RWPE1 (cell line): Measurements from ENCODE around the gene ENAH.

Source experiments
- CTCF ChIA-PET: fragments of 350-600 bp; sonication (Branson Sonifier 250); formaldehyde crosslinking; extraction: SDS; loops from one replicate; lab custom pipeline; 2021; lab: Yijun Ruan, JAX
- POLR2A ChIA-PET: fragments of 400-600 bp; formaldehyde crosslinking; extraction: SDS; loops from one replicate; lab custom pipeline; 2020; ENCODE audit warnings: antibody characterized with exemption; ENCODE audit not compliant: low non-redundant PET; lab: Yijun Ruan, JAX
- DNase-seq: peaks from one replicate; pipeline ENCODE4 v3.0.0; 2012; ENCODE audit warnings: low spot score
- H3K27ac ChIP-seq: fragments of 450-650 bp; 2 replicates; pipeline ENCODE4 v1.5.1; 2017
- CTCF ChIP-seq: fragments of 450-650 bp; conservative IDR thresholded peaks from 2 replicates; pipeline ENCODE4 v1.5.1; 2017; ENCODE audit warnings: low read depth, mild to moderate bottlenecking

ENAH gene

DNA sequence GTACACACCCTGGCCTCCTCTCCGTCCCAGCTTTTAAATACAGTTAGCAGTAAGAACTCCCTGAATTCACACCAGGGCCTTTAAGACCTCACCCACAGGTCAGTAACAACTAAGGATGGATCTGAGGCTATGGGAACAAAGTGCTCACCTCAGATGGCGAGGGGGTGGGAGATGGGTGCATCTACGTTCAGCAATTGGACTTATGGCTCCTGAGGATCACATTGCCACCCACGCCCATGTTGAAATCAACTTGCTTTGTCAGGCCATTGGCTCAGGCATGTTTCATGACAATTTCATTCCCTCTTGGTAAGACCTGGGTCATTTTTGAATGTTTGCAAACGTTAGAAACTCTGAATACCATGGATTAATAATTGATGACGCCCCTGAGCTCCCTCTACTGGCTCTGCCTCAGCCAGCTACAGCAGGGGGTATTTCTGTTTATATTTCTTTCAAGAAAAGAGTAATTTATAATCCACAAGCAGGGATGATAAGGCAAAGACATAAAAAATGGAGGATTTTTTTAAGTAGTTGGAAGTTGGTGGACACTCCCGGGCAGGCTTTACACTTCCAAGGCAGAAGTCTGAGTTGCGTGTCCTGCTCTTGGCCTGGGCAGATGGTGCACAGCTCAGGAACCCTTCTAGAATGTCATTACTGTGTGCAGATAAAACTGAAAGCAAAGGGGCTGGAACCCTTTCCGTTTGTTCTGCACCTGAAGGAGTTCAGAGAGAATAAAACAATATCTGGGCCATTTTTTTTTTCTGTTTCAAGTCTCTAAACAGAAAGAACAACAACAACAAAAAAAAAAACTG lies 211.4 kb downstream of the ENAH start:
- no peak overlapping the region for H3K27ac ChIP-seq
- ChIA-PET CTCF (interaction anchor here (0.6 to 0.8 kb wide), 3 partner anchors 23 to 799 kb away, joined by 3 to 8 read pairs (median 4); no protein-coding TSS in a partner anchor), POLR2A (no interaction called here)
- TF ChIP-seq CTCF, result no peak
- DNase-seq, result no peak

DNA sequence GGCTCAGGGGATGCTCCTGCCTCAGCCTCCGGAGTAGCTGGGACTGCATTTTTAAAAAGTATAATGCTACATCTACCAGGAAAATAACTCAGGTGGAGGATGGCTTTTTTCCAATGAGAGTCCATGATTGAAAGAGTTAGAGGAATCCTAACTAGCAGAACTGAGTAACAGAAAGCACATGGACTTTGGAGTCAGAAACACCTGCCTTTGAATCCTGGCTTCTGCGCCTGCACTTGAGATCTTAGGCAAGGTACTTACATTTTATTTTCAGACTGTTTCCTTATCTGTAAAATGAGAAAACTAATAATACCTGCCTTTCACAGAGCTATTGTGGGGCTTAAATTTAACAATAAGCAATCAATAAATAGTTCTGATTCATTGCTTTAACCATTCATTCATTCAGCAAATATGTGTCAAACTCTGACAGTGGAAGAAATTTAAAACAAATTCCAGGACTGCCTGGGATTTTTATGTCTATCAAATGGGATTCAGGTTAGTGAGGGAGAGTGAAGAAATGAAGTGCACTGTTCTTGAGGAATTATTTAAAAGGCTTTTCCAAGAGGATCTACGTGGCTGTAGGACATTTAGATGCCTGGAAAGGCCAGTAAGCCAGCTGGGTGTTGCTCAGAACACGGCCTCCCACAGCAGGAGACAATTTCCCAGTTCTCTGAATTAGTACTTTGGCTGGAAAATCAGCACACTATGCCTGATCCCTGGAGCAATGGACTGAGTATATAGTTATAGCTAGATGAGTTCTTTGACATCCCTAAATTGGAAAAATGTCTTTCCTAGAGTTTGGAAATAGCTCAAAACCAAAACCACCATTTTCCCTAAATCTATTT lies 212.3 kb downstream of the ENAH start:
- DNase-seq, result no peak
- POLR2A ChIA-PET, result no interaction called here
- no peak for TF ChIP-seq CTCF
- no peak overlapping the region for H3K27ac ChIP-seq
- CTCF ChIA-PET, result interaction anchor here (0.6 kb wide), 1 partner anchor 1728 kb away, joined by 3 read pairs; the partner anchor contains the start of gene CAPN2

GRCh38 chr1:225437710-225438437 lies 215.0 kb downstream of the ENAH start:
- ChIA-PET POLR2A (no interaction called here), CTCF (interaction anchor here (0.6 kb wide), 1 partner anchor 1905 kb away, joined by 3 read pairs; no protein-coding TSS in a partner anchor)
- peak; percentile 16 for TF ChIP-seq CTCF
- H3K27ac ChIP-seq, result no peak overlapping the region
- DNase-seq, result no peak
